GM12874 (cell line): ENCODE results near the gene TPD52L1.

Experiments
- TF ChIP-seq, protein P1 (sequence below): IDR thresholded peaks from 2 replicates; pipeline ENCODE4 v1.5.1; 2011; ENCODE audit warnings: low read depth, mild to moderate bottlenecking, control low read depth, low read length, moderate library complexity; ENCODE audit not compliant: insufficient read depth

Gene TPD52L1

DNA sequence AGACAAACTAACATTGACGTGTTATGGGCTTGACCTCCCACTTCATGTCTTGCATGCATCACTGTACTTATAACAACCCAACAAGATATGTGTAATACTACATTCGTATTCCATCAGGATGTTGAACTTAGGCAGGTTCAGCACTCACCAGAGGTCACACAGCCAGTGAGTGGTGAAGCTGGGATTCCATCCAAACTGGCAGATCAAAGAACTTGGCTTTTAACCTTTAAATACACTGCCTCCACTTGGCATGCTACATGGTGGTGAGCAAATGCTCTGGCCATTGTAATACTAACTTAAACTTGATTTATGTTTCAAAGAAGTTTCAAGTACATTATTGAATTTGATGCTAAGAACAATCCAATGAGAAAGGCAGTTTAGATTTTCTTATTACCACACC lies 158.9 kb downstream of the TPD52L1 start:
- TF ChIP-seq, protein P1, sequence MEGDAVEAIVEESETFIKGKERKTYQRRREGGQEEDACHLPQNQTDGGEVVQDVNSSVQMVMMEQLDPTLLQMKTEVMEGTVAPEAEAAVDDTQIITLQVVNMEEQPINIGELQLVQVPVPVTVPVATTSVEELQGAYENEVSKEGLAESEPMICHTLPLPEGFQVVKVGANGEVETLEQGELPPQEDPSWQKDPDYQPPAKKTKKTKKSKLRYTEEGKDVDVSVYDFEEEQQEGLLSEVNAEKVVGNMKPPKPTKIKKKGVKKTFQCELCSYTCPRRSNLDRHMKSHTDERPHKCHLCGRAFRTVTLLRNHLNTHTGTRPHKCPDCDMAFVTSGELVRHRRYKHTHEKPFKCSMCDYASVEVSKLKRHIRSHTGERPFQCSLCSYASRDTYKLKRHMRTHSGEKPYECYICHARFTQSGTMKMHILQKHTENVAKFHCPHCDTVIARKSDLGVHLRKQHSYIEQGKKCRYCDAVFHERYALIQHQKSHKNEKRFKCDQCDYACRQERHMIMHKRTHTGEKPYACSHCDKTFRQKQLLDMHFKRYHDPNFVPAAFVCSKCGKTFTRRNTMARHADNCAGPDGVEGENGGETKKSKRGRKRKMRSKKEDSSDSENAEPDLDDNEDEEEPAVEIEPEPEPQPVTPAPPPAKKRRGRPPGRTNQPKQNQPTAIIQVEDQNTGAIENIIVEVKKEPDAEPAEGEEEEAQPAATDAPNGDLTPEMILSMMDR = no peak

DNA sequence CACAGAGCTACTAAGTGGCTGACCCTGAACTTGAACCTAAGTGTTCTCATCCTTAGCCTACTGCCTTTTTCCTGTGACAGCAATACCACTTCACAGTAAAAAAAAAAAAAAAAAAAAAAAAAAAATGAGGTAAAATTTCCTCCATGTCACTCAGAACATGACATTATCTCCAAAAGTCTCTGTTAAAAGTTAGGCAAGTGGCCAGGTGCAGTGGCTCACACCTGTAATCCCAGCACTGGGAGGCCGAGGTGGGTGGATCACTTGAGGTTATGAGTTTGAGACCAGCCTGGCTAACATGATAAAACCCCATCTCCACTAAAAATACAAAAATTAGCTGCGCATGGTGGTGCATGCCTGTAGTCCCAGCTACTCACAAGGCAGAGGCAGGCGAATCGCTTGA lies 159.4 kb downstream of the TPD52L1 start:
- TF ChIP-seq, protein P1 = no peak
